ENCODE data around the gene PTX3. TPM values are rescaled to one million over a fixed set of nuclear protein-coding genes. Genes with fewer than 3 reads are reported as not detected.

The PTX3 gene
- total RNA-seq, 2 donors from 2014 or later: 0.19 TPM; not detected in 1

DNA sequence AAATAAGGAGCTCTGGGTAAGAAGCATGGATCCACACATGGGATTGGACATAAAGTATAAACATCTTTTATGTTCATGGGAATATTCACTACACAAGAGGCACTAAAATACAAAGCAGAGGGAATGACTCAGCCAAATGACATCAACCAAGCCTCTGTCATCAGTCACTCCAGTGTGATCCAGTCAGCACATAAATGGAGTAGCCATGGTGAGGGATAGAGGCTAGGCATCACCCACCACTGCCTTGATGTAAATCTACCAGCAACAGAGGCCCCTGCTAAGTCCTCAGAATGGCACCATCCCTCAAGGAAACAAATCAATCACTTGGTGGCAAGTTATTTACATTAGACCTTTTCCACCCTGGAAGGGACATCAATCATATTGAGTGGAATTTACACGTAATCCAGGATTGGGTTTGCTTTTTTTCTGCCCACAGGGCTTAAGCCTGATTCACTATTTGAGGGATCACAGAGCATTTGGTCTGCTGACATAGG, 39.3 kb downstream of the PTX3 start:
- no peak for ATAC-seq (replicated peaks)
- Mint-ChIP-seq H3K4me1 (no peaks in the 10 kb centered on the region), H3K4me3 (no peak overlapping the region), H3K9me3 (no peaks in the 10 kb centered on the region), H3K27ac (no peak overlapping the region), H3K27me3 (peaks cover 3% of the 10 kb centered on the region), H3K36me3 (ENCODE audit: low read depth) (no peaks in the 10 kb centered on the region)

DNA sequence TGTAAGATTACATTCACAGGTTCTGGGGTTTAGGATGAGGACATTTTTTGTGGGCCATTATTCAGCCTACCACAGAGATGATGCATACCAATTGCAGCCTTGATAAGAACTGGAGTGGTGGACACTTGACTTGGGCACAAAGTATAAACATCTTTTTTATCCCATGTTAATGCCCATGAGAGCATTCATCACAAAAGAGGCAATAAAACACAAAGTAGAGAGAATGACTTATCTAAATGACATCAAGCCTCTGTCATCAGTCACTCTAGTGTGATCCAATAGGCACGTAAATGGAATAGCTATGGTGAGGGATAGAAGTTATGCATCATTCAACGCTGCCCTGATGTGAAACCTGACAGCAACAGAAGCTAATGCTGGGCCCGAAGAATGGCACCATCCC, 40.8 kb downstream of the PTX3 start:
- Mint-ChIP-seq H3K4me1 (no peaks in the 10 kb centered on the region), H3K27me3 (peaks cover 3% of the 10 kb centered on the region), H3K4me3 (no peak overlapping the region), H3K27ac (no peak overlapping the region), H3K9me3 (no peaks in the 10 kb centered on the region), H3K36me3 (ENCODE audit: low read depth) (no peaks in the 10 kb centered on the region)
- ATAC-seq (replicated peaks): no peak

DNA sequence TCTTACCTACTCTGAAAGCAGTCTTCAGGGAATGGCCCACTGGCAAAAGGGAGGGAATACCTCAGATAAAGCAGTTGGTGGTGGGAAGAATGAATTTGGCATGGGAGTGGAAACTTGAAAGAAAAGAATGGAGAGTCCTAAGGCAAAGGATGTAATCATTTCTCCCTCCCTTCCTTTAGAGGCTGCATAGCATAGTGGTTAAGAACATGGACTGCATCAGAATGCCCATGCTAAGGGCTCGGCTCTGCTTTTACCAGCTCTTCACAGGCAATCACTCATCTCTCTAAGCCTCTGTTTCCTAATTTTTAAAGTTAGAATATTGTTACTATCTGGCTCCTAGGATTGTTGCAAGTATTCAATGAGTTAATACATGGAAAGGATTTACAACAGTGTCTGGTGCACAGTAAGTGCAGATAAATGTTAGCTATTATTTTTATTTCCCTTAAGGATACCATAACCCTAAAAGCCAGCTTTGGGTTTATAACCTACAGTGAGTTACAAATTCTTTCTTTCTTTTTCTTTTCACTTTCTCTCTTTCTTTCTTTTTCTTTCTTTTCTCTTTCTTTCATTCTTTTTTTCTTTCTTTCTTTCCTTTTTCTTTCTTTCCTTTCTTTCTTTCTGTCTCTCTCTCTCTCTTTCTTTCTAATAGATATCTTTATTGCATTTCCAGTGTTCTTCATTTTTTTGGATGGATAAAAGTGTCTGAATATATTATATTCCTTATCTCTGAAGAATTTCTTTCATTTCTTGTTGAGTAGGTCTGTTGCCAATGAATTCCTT, 43.0 kb downstream of the PTX3 start:
- no peak overlapping the region for H3K4me3 Mint-ChIP-seq
- no peak overlapping the region for H3K27ac Mint-ChIP-seq
- no peaks in the 10 kb centered on the region for H3K4me1 Mint-ChIP-seq
- H3K9me3 Mint-ChIP-seq: no peaks in the 10 kb centered on the region
- H3K36me3 Mint-ChIP-seq (ENCODE audit: low read depth): no peaks in the 10 kb centered on the region
- ATAC-seq (replicated peaks): no peak
- peaks cover 9% of the 10 kb centered on the region for H3K27me3 Mint-ChIP-seq

DNA sequence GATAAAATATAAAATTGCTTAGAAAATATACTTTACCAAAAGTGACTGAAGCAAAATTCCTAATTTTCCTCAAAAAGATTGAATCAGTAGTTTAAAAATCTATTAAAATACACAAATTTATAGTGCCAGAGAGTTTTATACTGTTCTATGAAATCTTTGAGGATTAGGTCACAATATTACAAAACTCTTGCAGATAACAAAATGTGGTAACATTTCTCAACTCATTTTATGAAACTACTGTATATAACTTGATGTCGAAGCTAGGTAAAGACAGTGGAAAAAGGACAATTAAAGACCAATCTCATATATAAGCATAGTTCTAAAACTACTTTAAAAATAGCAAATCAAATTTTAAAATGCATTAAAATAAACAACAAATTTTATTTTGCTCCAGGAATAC, 50.7 kb downstream of the PTX3 start:
- Mint-ChIP-seq H3K4me1 (no peaks in the 10 kb centered on the region), H3K36me3 (ENCODE audit: low read depth) (no peaks in the 10 kb centered on the region), H3K27me3 (peaks cover 17% of the 10 kb centered on the region), H3K9me3 (no peaks in the 10 kb centered on the region), H3K4me3 (no peak overlapping the region), H3K27ac (no peak overlapping the region)
- ATAC-seq (replicated peaks): no peak

DNA sequence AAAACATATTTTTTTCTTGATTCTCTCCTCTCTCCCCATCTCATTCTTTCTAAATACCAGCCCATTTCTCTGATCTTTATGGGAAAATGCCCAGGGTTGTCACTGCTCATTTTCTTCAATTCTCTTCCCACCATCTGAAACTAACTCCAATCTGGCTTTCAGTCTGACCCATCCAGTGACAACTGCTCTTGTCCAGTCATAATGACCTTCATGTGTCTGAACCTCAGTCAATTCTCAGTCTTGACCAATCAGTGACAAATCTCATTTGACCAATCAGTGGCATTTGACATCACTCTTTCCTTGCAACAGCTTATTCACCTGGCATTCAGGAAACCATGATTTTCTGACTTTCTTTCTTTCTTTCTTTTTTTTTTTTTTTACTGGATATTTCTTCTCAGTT, 51.5 kb downstream of the PTX3 start:
- H3K4me1 Mint-ChIP-seq: no peaks in the 10 kb centered on the region
- no peak overlapping the region for H3K27ac Mint-ChIP-seq
- H3K36me3 Mint-ChIP-seq (ENCODE audit: low read depth): no peaks in the 10 kb centered on the region
- H3K27me3 Mint-ChIP-seq: peaks cover 18% of the 10 kb centered on the region
- ATAC-seq (replicated peaks): no peak
- no peak overlapping the region for H3K4me3 Mint-ChIP-seq
- H3K9me3 Mint-ChIP-seq: no peaks in the 10 kb centered on the region

DNA sequence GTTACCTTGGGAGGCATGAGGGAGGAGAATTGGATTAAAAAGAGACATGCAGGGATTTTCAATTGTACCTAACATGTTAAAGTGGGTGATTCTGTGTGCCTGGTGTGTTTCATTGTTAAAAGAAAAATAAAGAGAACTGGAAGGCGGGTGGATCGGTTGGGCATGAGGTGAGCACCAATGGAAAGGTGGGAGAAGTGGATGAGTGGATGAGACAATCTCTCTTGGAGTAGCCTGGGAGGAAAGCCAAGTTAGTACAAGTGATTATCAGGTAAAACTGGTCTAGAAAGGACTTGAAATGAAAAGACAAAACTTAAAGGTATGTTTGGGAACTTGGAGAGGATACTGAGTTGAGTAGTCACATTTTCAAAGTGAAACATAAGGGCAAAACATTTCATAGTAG, 54.5 kb downstream of the PTX3 start:
- no peak overlapping the region for H3K27ac Mint-ChIP-seq
- H3K4me3 Mint-ChIP-seq: no peak overlapping the region
- H3K9me3 Mint-ChIP-seq: no peaks in the 10 kb centered on the region
- H3K36me3 Mint-ChIP-seq (ENCODE audit: low read depth): no peaks in the 10 kb centered on the region
- H3K4me1 Mint-ChIP-seq: no peaks in the 10 kb centered on the region
- no peak for ATAC-seq (replicated peaks)
- H3K27me3 Mint-ChIP-seq: peaks cover 18% of the 10 kb centered on the region

Other genes with a start within 250 kb of the PTX3 start
- not detected for gene VEPH1, start 66.6 kb downstream of the PTX3 start, total RNA-seq